HG02623 (cell line): Measurements from ENCODE around the gene LAD1.

Experiments
- ATAC-seq: cut with Tn5 transposase; IDR thresholded peaks from one replicate; pipeline ENCODE4 v1.9.1; 2021; ENCODE audit warnings: moderate library complexity; ENCODE audit not compliant: unreplicated experiment

LAD1 gene

GRCh38 chr1:201351617-201352016 is 47.5 kb downstream of the LAD1 start:
- no peak for ATAC-seq

DNA sequence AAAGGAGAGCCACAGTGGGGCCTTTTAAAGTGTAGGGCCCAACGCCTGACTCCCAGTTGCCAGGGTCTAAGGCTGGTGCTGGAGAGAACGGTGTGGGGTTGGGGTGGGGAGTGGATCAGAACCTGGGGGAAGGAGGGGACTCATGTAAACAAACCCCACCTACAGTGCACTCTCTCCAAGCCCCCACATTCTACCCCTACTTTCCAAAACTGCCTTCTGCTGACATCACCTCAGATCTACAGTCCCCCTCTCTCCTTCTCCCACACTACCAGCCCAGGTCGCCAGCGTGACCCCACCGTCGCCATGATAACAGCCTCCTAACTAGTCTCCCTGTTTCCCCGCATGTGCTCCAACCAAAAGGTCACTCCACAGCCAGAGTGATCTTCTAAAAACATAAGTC is 48.2 kb downstream of the LAD1 start:
- ATAC-seq = no peak

DNA sequence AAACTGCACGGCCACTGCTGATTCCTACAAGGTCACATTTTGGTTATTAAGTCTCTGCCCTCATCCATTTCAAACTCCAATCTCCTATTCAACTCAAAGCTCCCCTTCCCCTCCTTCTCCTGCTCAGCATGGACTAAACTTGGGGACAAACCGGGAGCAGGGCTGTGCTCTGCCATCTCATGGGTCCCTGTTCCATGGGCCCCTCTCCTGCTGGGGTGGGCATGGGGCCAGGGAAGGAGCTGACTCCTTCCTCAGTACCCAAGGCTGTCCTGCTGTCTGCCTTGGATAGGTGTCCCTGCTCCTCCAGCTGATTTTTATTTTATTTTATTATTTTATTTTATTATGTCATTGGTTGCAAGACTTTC is 48.8 kb downstream of the LAD1 start:
- no peak for ATAC-seq

DNA sequence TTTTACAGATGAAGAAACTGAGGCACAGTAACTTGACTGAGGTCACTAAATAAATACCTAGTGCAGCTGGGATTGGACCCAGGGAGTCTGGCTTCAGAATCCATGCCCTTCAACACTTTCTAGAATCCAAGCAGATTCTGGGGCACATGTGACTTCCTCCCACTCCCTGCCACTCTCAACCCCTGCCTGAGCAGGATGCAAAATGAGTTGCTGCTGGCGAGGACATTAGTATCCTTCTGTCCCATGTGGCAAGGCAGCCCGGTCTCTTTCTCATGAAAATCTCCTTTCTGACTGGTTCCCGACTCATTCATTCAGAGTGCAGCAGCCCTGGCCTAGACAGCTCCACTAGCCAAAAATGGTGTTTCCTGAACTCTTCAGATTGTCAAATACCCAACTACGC is 50.0 kb downstream of the LAD1 start:
- no peak for ATAC-seq

DNA sequence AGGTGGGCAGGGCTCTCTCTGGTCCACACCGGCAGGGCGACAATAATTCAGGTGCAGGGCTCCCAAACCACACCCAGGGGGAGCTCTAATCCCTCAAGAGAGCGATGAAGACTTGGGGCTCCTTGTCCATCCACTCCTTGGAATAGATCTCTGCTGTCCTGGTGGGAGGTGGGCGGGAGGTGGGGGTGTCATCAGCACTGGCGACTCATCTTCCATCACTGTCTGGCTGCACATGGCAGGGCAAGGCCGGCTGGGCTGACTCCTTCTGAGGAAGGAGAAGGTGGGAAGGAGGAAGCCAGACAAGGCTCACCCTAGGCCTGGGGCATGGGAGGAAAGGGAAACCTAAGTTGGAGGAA is 50.9 kb downstream of the LAD1 start:
- no peak for ATAC-seq

- ATAC-seq = no peak
These were observed 51.5 kb downstream of the LAD1 start for GRCh38 chr1:201347498-201348210.

- ATAC-seq = no peak
These were observed 52.1 kb downstream of the LAD1 start for GRCh38 chr1:201346987-201347386.

GRCh38 chr1:201346337-201346939 is 52.7 kb downstream of the LAD1 start:
- ATAC-seq = no peak

DNA sequence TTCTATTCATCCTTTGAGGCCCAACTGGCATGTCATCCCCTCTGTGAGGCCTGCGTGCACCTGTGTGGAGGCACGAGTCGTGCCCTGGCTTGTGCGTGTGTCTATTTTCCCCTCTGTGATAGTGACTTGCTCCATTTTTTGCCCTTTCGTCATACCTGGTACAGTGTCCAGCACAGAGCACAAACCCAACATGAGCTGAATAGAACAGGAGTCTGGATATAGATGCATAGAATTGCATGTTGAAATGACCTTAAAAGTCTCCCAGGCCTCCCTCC is 54.1 kb downstream of the LAD1 start:
- no peak for ATAC-seq

DNA sequence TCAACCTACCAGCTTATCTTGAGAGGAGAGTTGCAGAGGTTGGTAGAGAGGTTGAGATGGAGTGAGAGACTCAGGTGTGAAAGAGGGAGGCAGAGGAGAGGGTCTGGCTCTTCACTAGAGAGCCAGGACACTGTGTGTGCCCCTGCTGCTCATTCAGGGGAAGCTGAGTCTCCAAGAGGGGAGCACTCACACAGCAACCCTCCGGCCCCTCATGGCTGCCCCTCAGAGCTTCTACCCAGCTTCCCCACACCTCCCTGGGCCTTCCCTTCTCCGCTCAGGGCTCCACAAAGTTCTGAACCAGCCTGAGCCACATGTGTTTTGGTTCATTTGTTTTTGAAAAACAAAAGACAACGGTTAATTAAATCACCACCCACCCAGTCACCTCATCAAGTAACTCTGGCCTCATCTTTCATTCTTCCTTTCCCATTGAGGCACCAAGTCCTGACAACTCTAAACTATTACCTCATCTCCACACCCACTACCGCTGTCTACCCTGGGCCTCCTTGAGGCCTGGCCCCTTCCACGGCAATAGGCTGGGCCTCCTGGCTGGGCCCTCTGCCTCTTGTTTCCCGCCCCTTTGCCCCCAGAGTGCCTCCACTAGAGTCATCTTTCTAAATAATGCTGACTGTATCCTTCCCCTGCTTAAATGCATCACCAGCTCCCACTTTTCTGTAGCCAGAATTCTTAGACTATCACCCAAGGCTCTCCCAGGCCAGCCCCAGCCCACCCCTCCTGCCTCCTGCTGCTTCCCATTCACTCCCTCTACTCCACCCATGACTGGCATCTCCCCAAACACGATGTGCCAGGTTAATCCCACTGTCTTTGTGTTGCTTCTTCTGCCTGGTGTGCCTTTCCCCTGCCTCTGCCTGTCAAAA is 54.7 kb downstream of the LAD1 start:
- no peak for ATAC-seq

GRCh38 chr1:201341377-201341776 is 57.7 kb downstream of the LAD1 start:
- ATAC-seq = no peak

DNA sequence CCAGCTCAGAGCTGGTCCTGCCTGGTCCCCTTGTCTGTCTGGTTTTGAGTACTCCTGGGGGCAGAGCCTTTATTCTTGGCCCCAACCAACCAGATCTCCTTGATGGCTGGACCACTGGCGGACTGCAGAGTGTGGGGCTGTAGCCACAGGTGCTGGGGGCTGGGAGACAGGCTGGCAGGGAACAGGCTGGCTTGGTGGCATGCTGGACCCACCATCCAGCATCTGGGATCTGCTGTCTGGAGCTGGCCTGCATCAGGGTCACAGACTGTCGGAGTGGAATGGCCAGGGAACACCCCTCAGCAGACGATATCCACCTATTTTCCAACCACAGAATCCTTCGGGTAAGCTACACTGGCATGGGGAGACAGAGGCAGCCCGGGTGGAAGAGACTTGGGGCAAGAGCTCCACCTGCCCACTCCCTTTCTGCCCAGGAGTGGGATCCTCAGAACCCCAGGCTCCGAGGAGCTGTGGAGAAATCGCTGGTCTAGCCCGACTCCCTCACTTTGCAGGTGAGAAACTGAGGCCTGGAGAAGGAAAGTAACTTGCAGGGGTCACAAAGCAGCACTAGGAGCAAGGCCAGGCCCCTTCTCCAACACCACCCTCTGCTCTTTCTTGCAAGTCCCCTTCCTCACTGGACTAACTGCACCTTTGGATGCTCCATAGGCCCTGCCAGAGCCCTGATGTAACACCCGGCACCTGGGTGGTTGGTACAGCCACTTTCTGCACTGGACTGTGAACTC is 62.2 kb downstream of the LAD1 start:
- ATAC-seq = no peak

DNA sequence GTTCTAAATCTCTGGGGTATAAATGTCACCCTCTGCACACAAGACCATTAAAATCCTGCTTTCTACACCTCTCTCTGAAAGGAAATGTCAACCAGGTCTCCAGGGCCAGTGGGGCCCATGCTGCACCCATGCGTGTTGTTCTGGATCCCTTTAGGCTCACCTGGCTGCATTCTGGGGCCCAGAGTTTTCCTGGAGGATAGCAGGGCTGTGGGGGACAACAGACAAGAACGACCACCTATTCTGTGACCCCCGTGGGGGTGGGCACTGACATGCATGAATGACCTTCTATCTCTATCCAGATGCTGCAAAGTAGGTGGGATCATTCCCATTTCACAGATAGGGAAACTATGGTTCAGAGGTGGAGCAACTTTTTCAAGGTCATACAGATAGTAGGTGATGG is 63.2 kb downstream of the LAD1 start:
- ATAC-seq = no peak

GRCh38 chr1:201335174-201335870 is 63.8 kb downstream of the LAD1 start:
- ATAC-seq = no peak

DNA sequence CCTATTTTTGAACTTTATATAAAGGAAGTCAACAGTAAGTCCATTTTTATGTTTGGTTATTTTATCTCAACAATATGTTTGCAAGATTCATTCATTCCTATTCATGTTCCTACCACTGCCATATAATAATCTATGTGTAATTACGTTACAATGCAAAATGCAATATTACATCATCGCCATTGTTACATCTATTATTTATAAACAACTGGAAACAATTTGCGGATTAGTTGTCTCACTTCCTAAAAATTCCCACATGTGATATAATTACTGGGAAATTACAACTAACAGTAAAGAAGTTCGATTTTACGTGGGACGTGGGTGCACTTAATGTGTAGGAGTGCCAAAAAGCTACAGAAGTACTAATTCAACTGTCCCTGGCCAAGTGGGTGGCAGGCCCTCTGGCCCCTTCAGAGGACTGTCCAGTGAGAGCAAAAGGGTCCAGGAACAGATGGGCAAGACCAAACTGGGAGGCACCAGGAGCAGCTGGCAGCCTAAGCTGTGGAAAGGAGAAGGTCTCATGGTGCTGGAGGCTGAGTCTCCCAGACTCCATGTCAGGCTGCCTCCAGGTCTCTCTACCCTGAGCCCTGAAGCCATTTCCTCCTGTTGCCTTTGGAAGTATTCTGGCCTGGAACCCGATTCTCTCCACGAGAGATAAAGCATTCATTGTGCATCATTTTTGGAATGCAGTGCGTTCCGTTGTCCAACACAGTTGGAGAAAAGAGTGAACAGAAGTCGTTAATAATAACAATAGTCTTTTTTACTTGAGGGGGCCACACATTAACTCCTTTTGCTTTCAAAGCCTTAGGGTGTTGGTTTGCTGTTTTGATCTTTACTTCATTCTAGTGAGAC is 64.6 kb downstream of the LAD1 start:
- ATAC-seq = no peak

GRCh38 chr1:201332616-201333335 is 66.3 kb downstream of the LAD1 start:
- ATAC-seq = no peak

DNA sequence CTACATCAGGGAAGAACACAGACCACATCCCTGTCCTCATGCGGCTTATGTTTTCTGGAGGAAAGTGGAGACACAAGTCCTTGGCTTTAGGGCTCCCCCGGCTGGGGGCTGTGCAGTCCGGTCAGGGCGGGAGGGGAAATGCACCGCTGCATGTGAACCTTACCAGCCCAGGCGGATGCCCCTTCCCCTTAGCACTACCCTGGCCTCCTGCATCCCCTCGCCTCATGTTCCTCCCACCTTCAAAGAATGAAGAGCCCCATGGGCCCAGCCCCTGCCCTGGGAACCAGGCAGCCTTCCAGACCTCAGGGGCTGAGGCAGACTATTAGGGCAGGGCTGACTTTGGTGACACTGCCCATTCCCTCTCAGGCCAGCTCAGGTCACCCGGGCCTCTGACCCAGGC is 67.1 kb downstream of the LAD1 start:
- no peak for ATAC-seq

DNA sequence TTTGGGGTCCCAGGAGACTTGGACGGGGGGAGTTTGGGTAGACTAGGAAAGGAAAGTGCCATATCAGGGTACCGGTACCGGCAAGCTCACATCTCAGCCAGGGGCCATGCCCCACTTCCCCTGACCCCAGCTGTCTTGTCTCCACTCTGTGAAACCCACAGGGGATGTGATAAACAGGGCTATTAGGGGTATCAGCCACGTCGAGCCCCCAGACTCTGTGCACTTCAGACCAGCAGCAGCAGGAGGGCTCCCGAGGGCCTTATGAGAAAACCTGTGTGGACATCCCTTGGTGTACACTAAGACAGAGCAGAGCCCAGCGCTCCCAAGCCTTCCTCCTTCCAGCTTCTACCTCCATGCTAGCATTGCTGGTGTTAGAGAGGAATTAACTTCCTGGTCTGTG is 68.0 kb downstream of the LAD1 start:
- ATAC-seq = no peak
